K562 (cell line): ENCODE measurements around the gene LITAF.

Experiments
- ARID2 ChIP-seq: fragments of 450-650 bp; IDR thresholded peaks from 2 replicates; pipeline ENCODE4 v1.6.1; 2017; ENCODE audit warnings: antibody characterized with exemption, mild to moderate bottlenecking
- C11orf30 ChIP-seq: fragments of 450-650 bp; IDR thresholded peaks from 2 replicates; pipeline ENCODE4 v1.6.1; 2016; ENCODE audit warnings: low read depth, mild to moderate bottlenecking
- SREBF2 ChIP-seq: sonication (generic); formaldehyde crosslinking; IDR thresholded peaks from 2 replicates; pipeline ENCODE4 v1.4.0; 2020; ENCODE audit warnings: mild to moderate bottlenecking, missing genetic modification reagents
- TGIF2 ChIP-seq: sonication (generic); formaldehyde crosslinking; IDR thresholded peaks from 2 replicates; pipeline ENCODE4 v1.8.1; 2022; ENCODE audit warnings: mild to moderate bottlenecking, missing genetic modification reagents, moderate library complexity
- ZNF583 ChIP-seq: fragments of 250-450 bp; sonication (Bioruptor Pico); IDR thresholded peaks from 2 replicates; pipeline ENCODE4 v1.4.0; 2020
- TF ChIP-seq, protein P1 (sequence below): fragments of 450-650 bp; IDR thresholded peaks from 2 replicates; pipeline ENCODE4 v1.6.1; 2016; ENCODE audit warnings: missing biosample characterization, missing genetic modification characterization
- TF ChIP-seq, protein P2 (sequence below): fragments of 250-450 bp; sonication (Bioruptor Pico); IDR thresholded peaks from 2 replicates; pipeline ENCODE4 v1.8.0; 2022; ENCODE audit warnings: moderate library complexity, mild to moderate bottlenecking, inconsistent platforms

DNA sequence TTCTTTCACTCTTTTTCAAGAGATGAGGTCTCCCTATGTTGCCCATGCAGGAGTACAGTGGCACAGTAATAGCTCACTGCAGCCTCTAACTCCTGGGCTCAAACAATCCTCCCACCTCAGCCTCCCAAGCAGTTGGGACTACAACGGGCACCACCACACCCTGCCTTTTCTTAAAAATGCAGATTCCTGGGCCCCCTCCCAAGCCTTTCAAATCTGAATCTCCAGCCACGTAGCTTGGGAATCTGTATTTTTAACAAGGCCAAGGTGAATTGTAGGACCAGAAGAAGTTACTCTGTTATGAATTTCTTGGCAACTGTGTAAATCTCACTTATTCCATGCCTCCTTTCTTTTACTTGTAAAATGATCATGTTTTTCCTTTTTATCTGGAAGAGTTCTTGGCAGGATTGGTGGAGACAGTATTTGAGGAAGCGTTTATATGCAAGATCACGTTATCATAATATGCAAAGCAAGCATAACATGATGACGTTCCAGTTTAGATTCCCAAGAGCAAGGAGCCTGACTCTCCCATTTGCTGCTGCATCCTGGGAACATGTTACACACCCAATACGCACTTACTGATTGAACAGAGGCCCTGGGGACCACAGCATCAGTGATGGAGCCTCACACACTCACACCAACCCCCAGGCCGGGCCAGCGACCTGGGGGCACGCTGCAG, 44.5 kb downstream of the LITAF start:
- TF ChIP-seq ARID2 (no peak), C11orf30 (peak; percentile 21; the same call in 1 of the 2 replicates), SREBF2 (CRISPR knock-in tag) (no peak), ZNF583 (CRISPR knock-in tag) (no peak), TGIF2 (no peak)
- TF ChIP-seq, protein P1, sequence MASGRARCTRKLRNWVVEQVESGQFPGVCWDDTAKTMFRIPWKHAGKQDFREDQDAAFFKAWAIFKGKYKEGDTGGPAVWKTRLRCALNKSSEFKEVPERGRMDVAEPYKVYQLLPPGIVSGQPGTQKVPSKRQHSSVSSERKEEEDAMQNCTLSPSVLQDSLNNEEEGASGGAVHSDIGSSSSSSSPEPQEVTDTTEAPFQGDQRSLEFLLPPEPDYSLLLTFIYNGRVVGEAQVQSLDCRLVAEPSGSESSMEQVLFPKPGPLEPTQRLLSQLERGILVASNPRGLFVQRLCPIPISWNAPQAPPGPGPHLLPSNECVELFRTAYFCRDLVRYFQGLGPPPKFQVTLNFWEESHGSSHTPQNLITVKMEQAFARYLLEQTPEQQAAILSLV (tag) = no peak
- TF ChIP-seq, protein P2, sequence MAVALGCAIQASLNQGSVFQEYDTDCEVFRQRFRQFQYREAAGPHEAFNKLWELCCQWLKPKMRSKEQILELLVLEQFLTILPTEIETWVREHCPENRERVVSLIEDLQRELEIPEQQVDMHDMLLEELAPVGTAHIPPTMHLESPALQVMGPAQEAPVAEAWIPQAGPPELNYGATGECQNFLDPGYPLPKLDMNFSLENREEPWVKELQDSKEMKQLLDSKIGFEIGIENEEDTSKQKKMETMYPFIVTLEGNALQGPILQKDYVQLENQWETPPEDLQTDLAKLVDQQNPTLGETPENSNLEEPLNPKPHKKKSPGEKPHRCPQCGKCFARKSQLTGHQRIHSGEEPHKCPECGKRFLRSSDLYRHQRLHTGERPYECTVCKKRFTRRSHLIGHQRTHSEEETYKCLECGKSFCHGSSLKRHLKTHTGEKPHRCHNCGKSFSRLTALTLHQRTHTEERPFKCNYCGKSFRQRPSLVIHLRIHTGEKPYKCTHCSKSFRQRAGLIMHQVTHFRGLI (CRISPR knock-in tag) = no peak
